ENCODE results near the gene ANTXRL. TPM values are rescaled to one million over a fixed set of nuclear protein-coding genes. Genes with fewer than 3 reads are reported as not detected.

Gene ANTXRL
- polyA plus RNA-seq, 1 donor from 2014 or later, result not detected

DNA sequence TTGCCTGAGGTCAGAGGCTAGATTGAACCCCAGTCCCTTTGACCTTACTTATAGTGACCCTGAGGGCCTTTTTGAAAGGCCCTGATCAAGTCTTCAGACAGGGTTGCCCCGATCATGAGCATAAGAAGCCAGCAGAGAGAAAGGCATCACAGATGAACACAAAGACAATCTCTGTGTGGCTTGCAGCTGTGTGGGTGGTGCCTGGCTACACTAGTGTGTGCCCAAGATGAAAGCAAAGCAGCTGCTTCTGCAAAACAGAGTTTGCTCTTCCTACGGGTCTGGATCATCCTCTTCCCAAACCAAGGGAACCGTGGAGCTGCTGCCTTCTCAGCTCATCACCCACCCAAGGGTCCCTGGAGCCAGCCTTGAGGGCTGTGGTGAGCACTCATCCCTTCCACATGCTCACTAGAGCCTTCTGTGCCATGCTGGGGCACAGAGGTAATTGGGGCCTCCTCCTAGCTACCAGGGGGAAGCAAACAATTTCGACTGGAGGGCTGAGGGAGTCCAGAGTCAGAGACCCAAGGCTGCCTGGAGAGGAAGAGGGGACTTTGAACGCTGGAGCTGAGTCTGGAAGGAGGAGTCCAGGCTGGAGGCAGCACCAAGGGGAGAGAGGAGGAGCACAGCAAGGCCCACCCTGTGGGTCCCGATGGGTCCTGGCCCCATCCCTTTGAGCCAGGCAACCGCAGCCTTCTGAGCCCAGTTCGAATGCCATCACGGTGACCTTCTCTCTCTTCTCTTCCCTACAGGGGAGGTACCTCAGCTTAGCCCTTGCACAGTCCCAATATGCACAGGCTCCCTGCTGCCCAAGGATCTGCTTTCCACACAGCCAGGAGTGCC is 42.3 kb downstream of the ANTXRL start:
- TF ChIP-seq EP300 (conservative IDR thresholded peaks at IDR 0.05; ENCODE audit: poor library complexity, severe bottlenecking) (no peak), SMC3 (conservative IDR thresholded peaks at IDR 0.05; ENCODE audit: poor library complexity) (no peak), RAD21 (conservative IDR thresholded peaks at IDR 0.05) (no peak), MXI1 (conservative IDR thresholded peaks at IDR 0.05; ENCODE audit: poor library complexity, severe bottlenecking) (no peak)
- TF ChIP-seq, protein P1, sequence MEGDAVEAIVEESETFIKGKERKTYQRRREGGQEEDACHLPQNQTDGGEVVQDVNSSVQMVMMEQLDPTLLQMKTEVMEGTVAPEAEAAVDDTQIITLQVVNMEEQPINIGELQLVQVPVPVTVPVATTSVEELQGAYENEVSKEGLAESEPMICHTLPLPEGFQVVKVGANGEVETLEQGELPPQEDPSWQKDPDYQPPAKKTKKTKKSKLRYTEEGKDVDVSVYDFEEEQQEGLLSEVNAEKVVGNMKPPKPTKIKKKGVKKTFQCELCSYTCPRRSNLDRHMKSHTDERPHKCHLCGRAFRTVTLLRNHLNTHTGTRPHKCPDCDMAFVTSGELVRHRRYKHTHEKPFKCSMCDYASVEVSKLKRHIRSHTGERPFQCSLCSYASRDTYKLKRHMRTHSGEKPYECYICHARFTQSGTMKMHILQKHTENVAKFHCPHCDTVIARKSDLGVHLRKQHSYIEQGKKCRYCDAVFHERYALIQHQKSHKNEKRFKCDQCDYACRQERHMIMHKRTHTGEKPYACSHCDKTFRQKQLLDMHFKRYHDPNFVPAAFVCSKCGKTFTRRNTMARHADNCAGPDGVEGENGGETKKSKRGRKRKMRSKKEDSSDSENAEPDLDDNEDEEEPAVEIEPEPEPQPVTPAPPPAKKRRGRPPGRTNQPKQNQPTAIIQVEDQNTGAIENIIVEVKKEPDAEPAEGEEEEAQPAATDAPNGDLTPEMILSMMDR (IDR thresholded peaks at IDR 0.05; ENCODE audit: poor library complexity, severe bottlenecking), result no peak
- no peak overlapping the region for H3K4me3 ChIP-seq (ENCODE audit: low read length)

DNA sequence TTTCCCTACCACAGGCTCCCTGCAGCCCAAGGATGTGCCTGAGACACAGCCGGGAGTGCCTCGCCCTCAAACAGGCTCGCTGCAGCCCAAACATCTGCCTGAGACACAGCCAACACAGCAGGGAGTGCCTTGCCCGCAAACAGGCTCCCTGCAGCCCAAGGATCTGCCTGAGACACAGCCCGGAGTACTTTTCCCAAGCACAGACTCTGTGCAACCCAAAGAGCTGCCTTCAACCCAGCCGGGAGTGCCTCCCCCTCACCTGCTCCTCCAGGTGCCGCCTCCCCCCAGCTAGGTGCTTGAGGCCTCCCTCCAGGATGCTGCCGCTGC is 42.9 kb downstream of the ANTXRL start:
- Histone ChIP-seq H4K20me1 (ENCODE audit: insufficient read depth) (no peaks in the 10 kb centered on the region), H3K27ac (ENCODE audit: low read length) (no peak overlapping the region), H3K9me3 (ENCODE audit: low read length) (no peaks in the 10 kb centered on the region), H3K9me2 (ENCODE audit: insufficient read depth, low read length) (no peaks in the 10 kb centered on the region), H3K4me3 (ENCODE audit: low read length) (no peak overlapping the region), H3K4me2 (ENCODE audit: low read length) (no peak overlapping the region), H3K79me2 (replicated peaks; ENCODE audit: insufficient read depth, low read length) (no peaks in the 10 kb centered on the region), H3K9ac (ENCODE audit: low read length) (no peak overlapping the region), H3K27me3 (ENCODE audit: insufficient read depth, low read depth, low read length) (no peaks in the 10 kb centered on the region), H3F3A (ENCODE audit: insufficient read depth, low read length, poor library complexity, severe bottlenecking) (no peaks in the 10 kb centered on the region), H3K36me3 (ENCODE audit: insufficient read depth, low read length) (no peaks in the 10 kb centered on the region), H2AFZ (ENCODE audit: low read depth, low read length) (no peak overlapping the region)
- TF ChIP-seq TAF1 (IDR thresholded peaks at IDR 0.05; ENCODE audit: low read depth) (no peak), POLR2AphosphoS5 (IDR thresholded peaks at IDR 0.05) (no peak), EZH2 (IDR thresholded peaks at IDR 0.05; ENCODE audit: borderline replicate concordance, insufficient read depth, low read length, poor library complexity, severe bottlenecking) (no peak), SMC3 (conservative IDR thresholded peaks at IDR 0.05; ENCODE audit: poor library complexity) (no peak), EP300 (conservative IDR thresholded peaks at IDR 0.05; ENCODE audit: poor library complexity, severe bottlenecking) (no peak), MXI1 (conservative IDR thresholded peaks at IDR 0.05; ENCODE audit: poor library complexity, severe bottlenecking) (no peak), RAD21 (conservative IDR thresholded peaks at IDR 0.05) (no peak)
- TF ChIP-seq, protein P1 (IDR thresholded peaks at IDR 0.05; ENCODE audit: poor library complexity, severe bottlenecking), result no peak
- TF ChIP-seq, protein P2, sequence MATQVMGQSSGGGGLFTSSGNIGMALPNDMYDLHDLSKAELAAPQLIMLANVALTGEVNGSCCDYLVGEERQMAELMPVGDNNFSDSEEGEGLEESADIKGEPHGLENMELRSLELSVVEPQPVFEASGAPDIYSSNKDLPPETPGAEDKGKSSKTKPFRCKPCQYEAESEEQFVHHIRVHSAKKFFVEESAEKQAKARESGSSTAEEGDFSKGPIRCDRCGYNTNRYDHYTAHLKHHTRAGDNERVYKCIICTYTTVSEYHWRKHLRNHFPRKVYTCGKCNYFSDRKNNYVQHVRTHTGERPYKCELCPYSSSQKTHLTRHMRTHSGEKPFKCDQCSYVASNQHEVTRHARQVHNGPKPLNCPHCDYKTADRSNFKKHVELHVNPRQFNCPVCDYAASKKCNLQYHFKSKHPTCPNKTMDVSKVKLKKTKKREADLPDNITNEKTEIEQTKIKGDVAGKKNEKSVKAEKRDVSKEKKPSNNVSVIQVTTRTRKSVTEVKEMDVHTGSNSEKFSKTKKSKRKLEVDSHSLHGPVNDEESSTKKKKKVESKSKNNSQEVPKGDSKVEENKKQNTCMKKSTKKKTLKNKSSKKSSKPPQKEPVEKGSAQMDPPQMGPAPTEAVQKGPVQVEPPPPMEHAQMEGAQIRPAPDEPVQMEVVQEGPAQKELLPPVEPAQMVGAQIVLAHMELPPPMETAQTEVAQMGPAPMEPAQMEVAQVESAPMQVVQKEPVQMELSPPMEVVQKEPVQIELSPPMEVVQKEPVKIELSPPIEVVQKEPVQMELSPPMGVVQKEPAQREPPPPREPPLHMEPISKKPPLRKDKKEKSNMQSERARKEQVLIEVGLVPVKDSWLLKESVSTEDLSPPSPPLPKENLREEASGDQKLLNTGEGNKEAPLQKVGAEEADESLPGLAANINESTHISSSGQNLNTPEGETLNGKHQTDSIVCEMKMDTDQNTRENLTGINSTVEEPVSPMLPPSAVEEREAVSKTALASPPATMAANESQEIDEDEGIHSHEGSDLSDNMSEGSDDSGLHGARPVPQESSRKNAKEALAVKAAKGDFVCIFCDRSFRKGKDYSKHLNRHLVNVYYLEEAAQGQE (IDR thresholded peaks at IDR 0.05; ENCODE audit: borderline replicate concordance), result no peak

More for the DNA sequence above, 42.3 kb downstream of the ANTXRL start:
- Histone ChIP-seq H3K27me3 (ENCODE audit: insufficient read depth, low read depth, low read length) (no peaks in the 10 kb centered on the region), H3K36me3 (ENCODE audit: insufficient read depth, low read length) (no peaks in the 10 kb centered on the region), H3K27ac (ENCODE audit: low read length) (no peak overlapping the region), H3K4me2 (ENCODE audit: low read length) (no peak overlapping the region), H3F3A (ENCODE audit: insufficient read depth, low read length, poor library complexity, severe bottlenecking) (no peaks in the 10 kb centered on the region), H4K20me1 (ENCODE audit: insufficient read depth) (no peaks in the 10 kb centered on the region), H3K9me3 (ENCODE audit: low read length) (no peaks in the 10 kb centered on the region), H3K79me2 (replicated peaks; ENCODE audit: insufficient read depth, low read length) (no peaks in the 10 kb centered on the region), H2AFZ (ENCODE audit: low read depth, low read length) (no peak overlapping the region), H3K9me2 (ENCODE audit: insufficient read depth, low read length) (no peaks in the 10 kb centered on the region), H3K9ac (ENCODE audit: low read length) (no peak overlapping the region)

Data from neural cell (in vitro differentiated cells).